ENCODE data around the gene CCL4L2. TPM values are rescaled to one million over a fixed set of nuclear protein-coding genes. Genes with fewer than 3 reads are reported as not detected.
A peak's percentile ranks its signal among the peaks of the same experiment; 100 is the strongest.
"Not testable (repeated sequence)": the region's sequence is repeated elsewhere in the genome, so short reads cannot be mapped to it uniquely, and the experiment has no call there.

CCL4L2 gene
- total RNA-seq, 1 experiment from 2014 or later = not detected

DNA sequence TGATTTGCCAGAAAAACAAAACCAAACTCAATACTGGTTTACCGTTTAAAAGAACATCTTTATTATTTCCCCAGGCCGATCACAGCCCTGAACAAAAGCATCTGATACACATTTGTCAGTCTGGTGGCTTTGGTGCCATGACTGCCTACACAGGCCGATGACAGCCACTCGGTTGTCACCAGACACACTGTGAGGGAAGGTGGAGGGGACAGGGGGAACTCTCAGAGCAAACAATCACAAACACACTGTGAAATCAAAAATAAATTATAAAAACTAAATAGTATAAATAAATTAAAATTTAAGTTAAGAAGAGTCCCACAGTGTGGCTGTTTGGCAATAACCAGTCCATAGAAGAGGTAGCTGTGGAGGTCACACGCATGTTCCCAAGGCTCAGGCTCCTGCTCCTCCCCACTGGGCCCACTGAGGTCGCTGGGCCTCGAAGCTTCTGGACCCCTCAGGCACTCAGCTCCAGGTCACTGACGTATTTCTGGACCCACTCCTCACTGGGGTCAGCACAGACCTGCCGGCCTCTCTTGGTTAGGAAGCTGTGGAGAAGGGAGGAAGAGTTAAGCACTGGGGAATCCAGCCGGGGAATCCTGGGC, 15.9 kb upstream of the CCL4L2 start:
- POLR2A ChIA-PET; DNase-seq (ENCODE audit: low spot score); H3K27me3 Mint-ChIP-seq (ENCODE audit: low read depth); H3K9me3 Mint-ChIP-seq; H3K27ac Mint-ChIP-seq; H3K36me3 Mint-ChIP-seq; ATAC-seq; H3K4me3 Mint-ChIP-seq: not testable (repeated sequence)
- CTCF ChIA-PET = interaction anchor here (1.0 to 1.6 kb wide), 7 partner anchors 9 to 288 kb away, joined by 3 to 7 read pairs (median 4); partner anchors contain the start of gene CCL4L2
- H3K4me1 Mint-ChIP-seq = peaks cover 14% of the 10 kb centered on the region

DNA sequence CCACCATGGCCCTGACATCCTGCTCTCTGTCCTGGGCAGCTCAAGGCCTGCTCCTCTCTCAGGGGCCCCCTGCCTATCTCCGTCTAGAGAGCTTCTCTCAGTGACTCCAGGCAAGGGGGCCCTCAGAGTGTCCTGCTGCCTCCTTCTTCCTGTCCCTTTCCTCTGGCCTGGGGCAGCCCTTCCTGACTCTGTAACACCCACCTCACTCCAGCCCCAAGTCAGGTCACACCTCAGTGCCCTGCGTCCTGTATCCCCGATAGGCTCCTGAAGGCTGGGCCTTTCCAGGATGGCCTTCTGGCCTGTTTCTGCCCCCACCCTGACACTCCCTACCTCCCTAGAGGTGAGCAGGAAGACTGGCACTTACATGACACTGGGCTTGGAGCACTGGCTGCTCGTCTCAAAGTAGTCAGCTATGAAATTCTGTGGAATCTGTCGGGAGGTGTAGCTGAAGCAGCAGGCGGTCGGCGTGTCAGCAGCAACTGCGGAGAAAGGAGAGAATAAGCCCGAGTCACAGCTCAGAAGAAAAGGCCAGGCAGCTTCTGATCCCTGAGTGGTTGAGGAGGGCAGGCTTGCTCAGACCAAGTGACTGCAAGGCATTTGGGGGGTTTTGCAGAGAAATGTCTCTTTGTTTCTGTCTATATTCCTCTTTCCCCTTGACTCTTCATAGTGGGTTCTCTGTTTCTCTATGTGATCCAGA, 15.3 kb upstream of the CCL4L2 start:
- Mint-ChIP-seq H3K27me3 (ENCODE audit: low read depth) (no peaks in the 10 kb centered on the region), H3K9me3 (no peaks in the 10 kb centered on the region), H3K27ac (no peak overlapping the region; the same call in 1 of the 2 replicates), H3K4me1 (peaks cover 14% of the 10 kb centered on the region), H3K4me3 (no peak overlapping the region), H3K36me3 (no peaks in the 10 kb centered on the region)
- POLR2A ChIA-PET = no interaction called here
- CTCF ChIA-PET = interaction anchor here (1.0 to 1.6 kb wide), 7 partner anchors 8 to 287 kb away, joined by 3 to 7 read pairs (median 4); partner anchors contain the start of gene CCL4L2
- ATAC-seq (peak; percentile 81), DNase-seq (ENCODE audit: low spot score) (no peak)
- TF ChIP-seq, protein P1, sequence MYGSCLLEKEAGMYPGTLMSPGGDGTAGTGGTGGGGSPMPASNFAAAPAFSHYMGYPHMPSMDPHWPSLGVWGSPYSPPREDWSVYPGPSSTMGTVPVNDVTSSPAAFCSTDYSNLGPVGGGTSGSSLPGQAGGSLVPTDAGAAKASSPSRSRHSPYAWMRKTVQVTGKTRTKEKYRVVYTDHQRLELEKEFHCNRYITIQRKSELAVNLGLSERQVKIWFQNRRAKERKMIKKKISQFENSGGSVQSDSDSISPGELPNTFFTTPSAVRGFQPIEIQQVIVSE (CRISPR knock-in tag; IDR thresholded peaks at IDR 0.05; ENCODE audit: borderline replicate concordance) = no peak
- TF ChIP-seq, protein P2, sequence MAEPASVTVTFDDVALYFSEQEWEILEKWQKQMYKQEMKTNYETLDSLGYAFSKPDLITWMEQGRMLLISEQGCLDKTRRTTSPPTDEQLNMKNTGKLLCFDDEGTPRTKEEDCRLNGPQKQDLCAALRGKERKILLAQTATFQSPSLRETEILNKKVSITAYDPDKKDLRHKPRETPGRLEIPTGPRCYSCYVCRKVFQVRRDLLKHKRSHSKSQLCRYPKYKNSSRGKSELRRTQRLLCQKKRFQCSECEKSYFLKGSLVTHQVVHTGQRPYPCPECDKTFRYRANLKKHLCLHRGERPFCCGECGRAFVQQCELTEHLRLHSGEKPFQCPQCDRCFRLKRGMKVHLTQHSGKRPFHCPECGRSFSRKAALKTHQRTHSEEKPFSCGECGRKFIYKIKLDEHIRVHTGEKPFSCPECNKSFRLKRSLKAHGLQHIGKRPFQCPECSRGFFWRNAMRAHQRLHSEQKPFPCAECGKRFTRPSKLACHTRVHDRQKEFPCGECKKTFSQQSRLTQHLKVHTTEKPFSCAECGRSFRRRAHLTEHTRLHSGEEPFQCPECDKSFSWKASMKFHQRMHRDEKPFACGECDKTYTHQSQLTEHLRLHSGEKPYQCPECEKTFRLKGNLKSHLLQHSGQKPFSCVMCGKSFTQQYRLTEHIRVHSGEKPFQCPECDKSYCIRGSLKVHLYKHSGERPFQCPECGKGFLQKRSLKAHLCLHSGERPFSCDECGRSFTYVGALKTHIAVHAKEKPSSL (CRISPR knock-in tag; conservative IDR thresholded peaks at IDR 0.05) = no peak
- no peak for TF ChIP-seq JUN (CRISPR knock-in tag; IDR thresholded peaks at IDR 0.05)
- TF ChIP-seq, protein P3, sequence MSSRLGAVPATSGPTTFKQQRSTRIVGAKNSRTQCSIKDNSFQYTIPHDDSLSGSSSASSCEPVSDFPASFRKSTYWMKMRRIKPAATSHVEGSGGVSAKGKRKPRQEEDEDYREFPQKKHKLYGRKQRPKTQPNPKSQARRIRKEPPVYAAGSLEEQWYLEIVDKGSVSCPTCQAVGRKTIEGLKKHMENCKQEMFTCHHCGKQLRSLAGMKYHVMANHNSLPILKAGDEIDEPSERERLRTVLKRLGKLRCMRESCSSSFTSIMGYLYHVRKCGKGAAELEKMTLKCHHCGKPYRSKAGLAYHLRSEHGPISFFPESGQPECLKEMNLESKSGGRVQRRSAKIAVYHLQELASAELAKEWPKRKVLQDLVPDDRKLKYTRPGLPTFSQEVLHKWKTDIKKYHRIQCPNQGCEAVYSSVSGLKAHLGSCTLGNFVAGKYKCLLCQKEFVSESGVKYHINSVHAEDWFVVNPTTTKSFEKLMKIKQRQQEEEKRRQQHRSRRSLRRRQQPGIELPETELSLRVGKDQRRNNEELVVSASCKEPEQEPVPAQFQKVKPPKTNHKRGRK (CRISPR knock-in tag; IDR thresholded peaks at IDR 0.05; ENCODE audit: borderline replicate concordance) = no peak
- no peak for TF ChIP-seq SMAD4 (CRISPR knock-in tag; IDR thresholded peaks at IDR 0.05)
- TF ChIP-seq, protein P4, sequence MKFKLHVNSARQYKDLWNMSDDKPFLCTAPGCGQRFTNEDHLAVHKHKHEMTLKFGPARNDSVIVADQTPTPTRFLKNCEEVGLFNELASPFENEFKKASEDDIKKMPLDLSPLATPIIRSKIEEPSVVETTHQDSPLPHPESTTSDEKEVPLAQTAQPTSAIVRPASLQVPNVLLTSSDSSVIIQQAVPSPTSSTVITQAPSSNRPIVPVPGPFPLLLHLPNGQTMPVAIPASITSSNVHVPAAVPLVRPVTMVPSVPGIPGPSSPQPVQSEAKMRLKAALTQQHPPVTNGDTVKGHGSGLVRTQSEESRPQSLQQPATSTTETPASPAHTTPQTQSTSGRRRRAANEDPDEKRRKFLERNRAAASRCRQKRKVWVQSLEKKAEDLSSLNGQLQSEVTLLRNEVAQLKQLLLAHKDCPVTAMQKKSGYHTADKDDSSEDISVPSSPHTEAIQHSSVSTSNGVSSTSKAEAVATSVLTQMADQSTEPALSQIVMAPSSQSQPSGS (CRISPR knock-in tag; IDR thresholded peaks at IDR 0.05; ENCODE audit: borderline replicate concordance, low read depth) = no peak
- TF ChIP-seq FOXP1 (CRISPR knock-in tag; IDR thresholded peaks at IDR 0.05; ENCODE audit: borderline replicate concordance) = no peak
- TF ChIP-seq FOXK1 (CRISPR knock-in tag; IDR thresholded peaks at IDR 0.05) = no peak
- TF ChIP-seq ETV6 (CRISPR knock-in tag; IDR thresholded peaks at IDR 0.05) = no peak
- TF ChIP-seq PRRX2 (CRISPR knock-in tag; IDR thresholded peaks at IDR 0.05) = no peak
- TF ChIP-seq, protein P5, sequence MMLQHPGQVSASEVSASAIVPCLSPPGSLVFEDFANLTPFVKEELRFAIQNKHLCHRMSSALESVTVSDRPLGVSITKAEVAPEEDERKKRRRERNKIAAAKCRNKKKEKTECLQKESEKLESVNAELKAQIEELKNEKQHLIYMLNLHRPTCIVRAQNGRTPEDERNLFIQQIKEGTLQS (CRISPR knock-in tag; conservative IDR thresholded peaks at IDR 0.05) = no peak

DNA sequence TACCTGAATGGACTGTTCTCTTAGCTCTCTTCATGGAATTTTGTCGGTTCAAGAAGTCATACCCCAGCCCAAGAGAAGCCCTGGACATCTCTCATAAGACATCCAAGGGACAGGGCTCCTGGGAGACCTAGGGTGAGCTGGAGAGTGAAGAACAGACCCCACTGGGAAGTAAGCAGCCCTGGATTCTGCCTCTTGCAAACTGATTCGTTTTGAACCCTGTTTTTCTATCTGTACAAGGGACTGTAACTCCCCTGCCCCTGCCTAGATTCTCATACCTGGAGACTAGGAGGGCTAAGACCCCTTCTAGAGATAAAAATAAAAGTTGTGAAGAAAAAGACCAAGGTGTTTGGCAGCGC, 14.8 kb upstream of the CCL4L2 start:
- Mint-ChIP-seq H3K36me3 (no peaks in the 10 kb centered on the region), H3K27ac (no peak overlapping the region), H3K9me3 (no peaks in the 10 kb centered on the region), H3K4me1 (peaks cover 14% of the 10 kb centered on the region), H3K27me3 (ENCODE audit: low read depth) (no peaks in the 10 kb centered on the region), H3K4me3 (no peak overlapping the region)
- POLR2A ChIA-PET = no interaction called here
- DNase-seq (ENCODE audit: low spot score) (no peak), ATAC-seq (no peak)
- CTCF ChIA-PET = interaction anchor here (0.6 to 1.6 kb wide), 6 partner anchors 8 to 407 kb away, joined by 3 to 7 read pairs (median 5); partner anchors contain the start of gene CCL4L2
- TF ChIP-seq ZNF671 (CRISPR knock-in tag; IDR thresholded peaks at IDR 0.05) = no peak
- TF ChIP-seq FOXJ3 (CRISPR knock-in tag; IDR thresholded peaks at IDR 0.05; ENCODE audit: borderline replicate concordance) = no peak
- TF ChIP-seq, protein P6, sequence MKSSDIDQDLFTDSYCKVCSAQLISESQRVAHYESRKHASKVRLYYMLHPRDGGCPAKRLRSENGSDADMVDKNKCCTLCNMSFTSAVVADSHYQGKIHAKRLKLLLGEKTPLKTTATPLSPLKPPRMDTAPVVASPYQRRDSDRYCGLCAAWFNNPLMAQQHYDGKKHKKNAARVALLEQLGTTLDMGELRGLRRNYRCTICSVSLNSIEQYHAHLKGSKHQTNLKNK (CRISPR knock-in tag; IDR thresholded peaks at IDR 0.05) = no peak
- no peak for TF ChIP-seq KAT7 (CRISPR knock-in tag; IDR thresholded peaks at IDR 0.05; ENCODE audit: borderline replicate concordance)
- no peak for TF ChIP-seq JAZF1 (CRISPR knock-in tag; IDR thresholded peaks at IDR 0.05)
- TF ChIP-seq CREM (CRISPR knock-in tag; IDR thresholded peaks at IDR 0.05) = no peak
- TF ChIP-seq, protein P7, sequence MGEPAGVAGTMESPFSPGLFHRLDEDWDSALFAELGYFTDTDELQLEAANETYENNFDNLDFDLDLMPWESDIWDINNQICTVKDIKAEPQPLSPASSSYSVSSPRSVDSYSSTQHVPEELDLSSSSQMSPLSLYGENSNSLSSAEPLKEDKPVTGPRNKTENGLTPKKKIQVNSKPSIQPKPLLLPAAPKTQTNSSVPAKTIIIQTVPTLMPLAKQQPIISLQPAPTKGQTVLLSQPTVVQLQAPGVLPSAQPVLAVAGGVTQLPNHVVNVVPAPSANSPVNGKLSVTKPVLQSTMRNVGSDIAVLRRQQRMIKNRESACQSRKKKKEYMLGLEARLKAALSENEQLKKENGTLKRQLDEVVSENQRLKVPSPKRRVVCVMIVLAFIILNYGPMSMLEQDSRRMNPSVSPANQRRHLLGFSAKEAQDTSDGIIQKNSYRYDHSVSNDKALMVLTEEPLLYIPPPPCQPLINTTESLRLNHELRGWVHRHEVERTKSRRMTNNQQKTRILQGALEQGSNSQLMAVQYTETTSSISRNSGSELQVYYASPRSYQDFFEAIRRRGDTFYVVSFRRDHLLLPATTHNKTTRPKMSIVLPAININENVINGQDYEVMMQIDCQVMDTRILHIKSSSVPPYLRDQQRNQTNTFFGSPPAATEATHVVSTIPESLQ (CRISPR knock-in tag; IDR thresholded peaks at IDR 0.05) = no peak
- TF ChIP-seq, protein P8, sequence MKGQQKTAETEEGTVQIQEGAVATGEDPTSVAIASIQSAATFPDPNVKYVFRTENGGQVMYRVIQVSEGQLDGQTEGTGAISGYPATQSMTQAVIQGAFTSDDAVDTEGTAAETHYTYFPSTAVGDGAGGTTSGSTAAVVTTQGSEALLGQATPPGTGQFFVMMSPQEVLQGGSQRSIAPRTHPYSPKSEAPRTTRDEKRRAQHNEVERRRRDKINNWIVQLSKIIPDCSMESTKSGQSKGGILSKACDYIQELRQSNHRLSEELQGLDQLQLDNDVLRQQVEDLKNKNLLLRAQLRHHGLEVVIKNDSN (CRISPR knock-in tag; IDR thresholded peaks at IDR 0.05) = no peak
- no peak for TF ChIP-seq NFATC4 (CRISPR knock-in tag; IDR thresholded peaks at IDR 0.05)
- TF ChIP-seq PRRX2 (CRISPR knock-in tag; IDR thresholded peaks at IDR 0.05) = no peak
